Natural killer cell (primary cell): ENCODE data around the gene PRR19. TPM values are rescaled to one million over a fixed set of nuclear protein-coding genes. Genes with fewer than 3 reads are reported as not detected.

Experiments used
- ATAC-seq, 3 donors: fragments of 150-1000 bp in 2 of 3; fragments of 200-7000 bp in 1 of 3; cut with Tn5 transposase; 1 replicate in 1 of 3; 2 replicates in 2 of 3; pipeline ENCODE4 v1.10.0; 2021; ENCODE audit warnings: mild to moderate bottlenecking in 2 of 3, moderate library complexity in 2 of 3
- DNase-seq, 2 donors: peaks; one replicate each; pipeline versions ENCODE4 v3.0.0 to v3.0.0-alpha.2; 2013 to 2021; ENCODE audit warnings: mixed read lengths in 1 of 2
- H3K27ac ChIP-seq: one replicate; pipeline ENCODE4 v1.5.1; 2013; ENCODE audit warnings: mild to moderate bottlenecking, low read length
- H3K27me3 ChIP-seq: one replicate; pipeline ENCODE4 v1.6.1; 2013; ENCODE audit warnings: low read length; ENCODE audit not compliant: control insufficient read depth, insufficient read depth
- H3K36me3 ChIP-seq: one replicate; pipeline ENCODE4 v1.6.1; 2013; ENCODE audit warnings: low read length; ENCODE audit not compliant: control insufficient read depth, insufficient read depth
- H3K4me1 ChIP-seq: one replicate; pipeline ENCODE4 v1.6.1; 2013; ENCODE audit warnings: low read length; ENCODE audit not compliant: control insufficient read depth, insufficient read depth
- H3K4me3 ChIP-seq: one replicate; pipeline ENCODE4 v1.5.1; 2013; ENCODE audit warnings: low read length
- H3K9me3 ChIP-seq: one replicate; pipeline ENCODE4 v1.6.1; 2013; ENCODE audit warnings: low read length; ENCODE audit not compliant: control insufficient read depth, insufficient read depth
- H3K27ac Mint-ChIP-seq, 2 donors: one replicate each; pipeline ENCODE4 v1.8.0; 2022; ENCODE audit warnings: mild to moderate bottlenecking in 2 of 2, mixed read lengths in 2 of 2, moderate library complexity in 1 of 2
- H3K27me3 Mint-ChIP-seq, 2 donors: one replicate each; pipeline ENCODE4 v1.8.0; 2022; ENCODE audit warnings: low read depth in 2 of 2, mixed read lengths in 2 of 2
- H3K36me3 Mint-ChIP-seq: one replicate; pipeline ENCODE4 v1.8.0; 2022; ENCODE audit warnings: mixed read lengths
- H3K4me1 Mint-ChIP-seq, 2 donors: one replicate each; pipeline ENCODE4 v1.8.0; 2022; ENCODE audit warnings: mixed read lengths in 2 of 2
- H3K4me3 Mint-ChIP-seq: one replicate; pipeline ENCODE4 v1.8.0; 2022; ENCODE audit warnings: mild to moderate bottlenecking, moderate library complexity, mixed read lengths
- H3K9me3 Mint-ChIP-seq, 2 donors: one replicate each; pipeline ENCODE4 v1.8.0; 2022; ENCODE audit warnings: mixed read lengths in 2 of 2
- WGBS: methylation state at CpG from one replicate; pipeline ENCODE4 v1.1.7; 2013; ENCODE audit warnings: missing lambda C conversion rate; ENCODE audit not compliant: insufficient coverage; 5-methylcytosine and 5-hydroxymethylcytosine counted together
- intact Hi-C: fragments of 100-400 bp; cut with micrococcal nuclease; formaldehyde crosslinking; loops from one replicate; pipeline ENCODE4 v1.14.2; 2022
- total RNA-seq, 4 donors: library from RNA; stranded (reverse); fragments of 120-200 nt in 1 of 4; gene quantifications; one replicate each; pipeline versions ENCODE4 v1.2.3 to v1.2.4, GENCODE V29; 2013 to 2022
- TF ChIP-seq, protein P1 (sequence below): fragments of 200-600 bp; IDR thresholded peaks from one replicate; pipeline ENCODE4 v1.8.0; 2022; ENCODE audit warnings: antibody characterized with exemption

PRR19 gene
- total RNA-seq, 3 donors from 2014 or later (not counting 1 experiment from before 2014, with no cell fraction given): not detected

GRCh38 chr19:42332059-42332458 is 30.1 kb downstream of the PRR19 start:
- no peak for DNase-seq
- no peaks in the 10 kb centered on the region for H3K36me3 Mint-ChIP-seq
- no peaks in the 10 kb centered on the region for H3K9me3 Mint-ChIP-seq
- H3K36me3 ChIP-seq: no peaks in the 10 kb centered on the region
- TF ChIP-seq, protein P1, sequence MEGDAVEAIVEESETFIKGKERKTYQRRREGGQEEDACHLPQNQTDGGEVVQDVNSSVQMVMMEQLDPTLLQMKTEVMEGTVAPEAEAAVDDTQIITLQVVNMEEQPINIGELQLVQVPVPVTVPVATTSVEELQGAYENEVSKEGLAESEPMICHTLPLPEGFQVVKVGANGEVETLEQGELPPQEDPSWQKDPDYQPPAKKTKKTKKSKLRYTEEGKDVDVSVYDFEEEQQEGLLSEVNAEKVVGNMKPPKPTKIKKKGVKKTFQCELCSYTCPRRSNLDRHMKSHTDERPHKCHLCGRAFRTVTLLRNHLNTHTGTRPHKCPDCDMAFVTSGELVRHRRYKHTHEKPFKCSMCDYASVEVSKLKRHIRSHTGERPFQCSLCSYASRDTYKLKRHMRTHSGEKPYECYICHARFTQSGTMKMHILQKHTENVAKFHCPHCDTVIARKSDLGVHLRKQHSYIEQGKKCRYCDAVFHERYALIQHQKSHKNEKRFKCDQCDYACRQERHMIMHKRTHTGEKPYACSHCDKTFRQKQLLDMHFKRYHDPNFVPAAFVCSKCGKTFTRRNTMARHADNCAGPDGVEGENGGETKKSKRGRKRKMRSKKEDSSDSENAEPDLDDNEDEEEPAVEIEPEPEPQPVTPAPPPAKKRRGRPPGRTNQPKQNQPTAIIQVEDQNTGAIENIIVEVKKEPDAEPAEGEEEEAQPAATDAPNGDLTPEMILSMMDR: no peak
- peaks cover 5 to 10% of the 10 kb centered on the region in 2 donors for H3K4me1 Mint-ChIP-seq
- no peak for ATAC-seq
- H3K9me3 ChIP-seq: no peaks in the 10 kb centered on the region
- 87% methylated on average over 3 of the region's 6 CpGs for WGBS
- H3K27me3 ChIP-seq: no peaks in the 10 kb centered on the region
- H3K27me3 Mint-ChIP-seq: no peaks in the 10 kb centered on the region
- intact Hi-C loops: no loop called here
- no peak overlapping the region for H3K4me3 Mint-ChIP-seq
- no peak overlapping the region for H3K27ac Mint-ChIP-seq
- H3K4me1 ChIP-seq: no peaks in the 10 kb centered on the region
- no peak overlapping the region for H3K4me3 ChIP-seq
- no peak overlapping the region for H3K27ac ChIP-seq

DNA sequence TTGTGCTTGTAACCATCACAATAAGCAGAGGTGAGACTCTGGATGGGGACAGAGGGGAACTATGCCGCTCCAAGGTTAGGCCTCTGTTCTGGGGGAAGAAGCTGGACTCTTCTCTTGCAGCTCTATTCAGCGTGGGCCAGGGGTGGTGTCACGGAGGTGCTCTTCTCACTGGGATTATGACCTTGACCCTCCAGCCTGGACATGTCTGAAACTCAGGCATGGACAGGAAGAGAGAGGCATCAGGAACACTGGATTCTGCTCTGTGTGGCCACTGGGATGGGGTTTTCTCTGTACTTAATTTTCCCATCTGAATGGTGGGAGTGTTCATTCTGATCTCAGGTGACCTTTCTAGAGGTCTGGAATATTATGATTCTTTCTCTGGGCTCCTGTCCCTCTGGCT is 31.1 kb downstream of the PRR19 start:
- Mint-ChIP-seq H3K27ac (no peak overlapping the region), H3K36me3 (no peaks in the 10 kb centered on the region), H3K4me1 (peaks cover 0 to 6% of the 10 kb centered on the region in 2 donors), H3K4me3 (no peak overlapping the region), H3K9me3 (no peaks in the 10 kb centered on the region), H3K27me3 (no peaks in the 10 kb centered on the region)
- no peaks in the 10 kb centered on the region for H3K27me3 ChIP-seq
- no peaks in the 10 kb centered on the region for H3K9me3 ChIP-seq
- WGBS: 93% methylated on average over 3 of the region's 3 CpGs
- no peak for ATAC-seq
- no peaks in the 10 kb centered on the region for H3K36me3 ChIP-seq
- H3K4me3 ChIP-seq: no peak overlapping the region
- intact Hi-C loops: no loop called here
- TF ChIP-seq, protein P1: no peak
- no peaks in the 10 kb centered on the region for H3K4me1 ChIP-seq
- DNase-seq: no peak
- H3K27ac ChIP-seq: no peak overlapping the region

GRCh38 chr19:42333975-42334696 is 32.2 kb downstream of the PRR19 start:
- no peaks in the 10 kb centered on the region for H3K27me3 Mint-ChIP-seq
- Histone ChIP-seq H3K4me1 (no peaks in the 10 kb centered on the region), H3K4me3 (no peak overlapping the region), H3K9me3 (no peaks in the 10 kb centered on the region), H3K27me3 (no peaks in the 10 kb centered on the region), H3K27ac (no peak overlapping the region), H3K36me3 (no peaks in the 10 kb centered on the region)
- no peaks in the 10 kb centered on the region for H3K9me3 Mint-ChIP-seq
- no peak overlapping the region for H3K4me3 Mint-ChIP-seq
- H3K36me3 Mint-ChIP-seq: no peaks in the 10 kb centered on the region
- TF ChIP-seq, protein P1: no peak
- peaks cover 0 to 2% of the 10 kb centered on the region in 2 donors for H3K4me1 Mint-ChIP-seq
- intact Hi-C loops: no loop called here
- 91% methylated on average over 21 of the region's 21 CpGs for WGBS
- DNase-seq: no peak
- no peak for ATAC-seq
- no peak overlapping the region for H3K27ac Mint-ChIP-seq
